HUES48 (cell line): ENCODE data around the gene ZFR.

Source experiments
- H3K27ac ChIP-seq: one replicate; pipeline ENCODE4 v1.7.0; 2013; ENCODE audit warnings: low read depth, low read length, inconsistent platforms
- H3K27me3 ChIP-seq: 2 replicates; pipeline ENCODE4 v1.6.1; 2013; ENCODE audit warnings: mild to moderate bottlenecking, low read length; ENCODE audit not compliant: control insufficient read depth, insufficient read depth
- H3K36me3 ChIP-seq: 2 replicates; pipeline ENCODE4 v1.6.1; 2013; ENCODE audit warnings: low read length; ENCODE audit not compliant: control insufficient read depth, insufficient read depth
- H3K4me1 ChIP-seq: 2 replicates; pipeline ENCODE4 v1.6.1; 2013; ENCODE audit warnings: mild to moderate bottlenecking, low read length; ENCODE audit not compliant: control insufficient read depth, insufficient read depth
- H3K4me3 ChIP-seq: 2 replicates; pipeline ENCODE4 v1.5.1; 2013; ENCODE audit warnings: mild to moderate bottlenecking, low read depth, low read length
- H3K9ac ChIP-seq: 2 replicates; pipeline ENCODE4 v1.6.1; 2013; ENCODE audit warnings: mild to moderate bottlenecking, low read depth, low read length, moderate library complexity
- H3K9me3 ChIP-seq: 2 replicates; pipeline ENCODE4 v1.6.1; 2013; ENCODE audit warnings: low read length; ENCODE audit not compliant: control insufficient read depth, insufficient read depth

ZFR gene

GRCh38 chr5:32358611-32359010, 85.9 kb downstream of the ZFR start:
- Histone ChIP-seq H3K4me3 (no peak overlapping the region), H3K4me1 (peaks cover 16% of the 10 kb centered on the region), H3K36me3 (peaks cover 57% of the 10 kb centered on the region)

DNA sequence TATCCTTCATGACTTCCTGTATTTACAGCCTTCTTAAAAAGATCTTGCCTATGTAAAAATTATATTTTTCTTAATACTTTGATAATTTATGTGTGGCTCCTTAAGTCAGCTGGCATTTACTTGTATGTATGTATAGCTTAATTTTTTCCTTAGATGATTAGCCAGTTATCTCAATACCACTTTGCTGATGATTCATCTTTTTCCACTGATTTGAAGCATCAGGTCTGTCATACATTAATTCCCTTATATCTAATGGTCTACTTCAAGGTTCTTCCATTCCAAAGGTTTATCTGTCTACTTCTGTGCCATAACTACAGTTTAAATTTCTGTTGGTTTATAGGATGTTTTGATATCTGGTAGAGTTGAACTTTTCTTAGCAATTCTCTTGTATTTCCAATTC, 86.9 kb downstream of the ZFR start:
- no peak overlapping the region for H3K9ac ChIP-seq
- H3K27me3 ChIP-seq = no peaks in the 10 kb centered on the region
- no peak overlapping the region for H3K27ac ChIP-seq
- peaks cover 50% of the 10 kb centered on the region for H3K36me3 ChIP-seq
- no peak overlapping the region for H3K4me3 ChIP-seq
- H3K9me3 ChIP-seq = no peaks in the 10 kb centered on the region
- peaks cover 16% of the 10 kb centered on the region for H3K4me1 ChIP-seq

More at GRCh38 chr5:32358611-32359010, 85.9 kb downstream of the ZFR start:
- H3K9ac ChIP-seq = peak overlapping the region; percentile 21; the same call in 1 of the 2 replicates
- peak overlapping the region; percentile 82 for H3K27ac ChIP-seq
- no peaks in the 10 kb centered on the region for H3K27me3 ChIP-seq
- H3K9me3 ChIP-seq = no peaks in the 10 kb centered on the region

- Histone ChIP-seq H3K9ac (no peak overlapping the region), H3K36me3 (peaks cover 39% of the 10 kb centered on the region), H3K4me3 (no peak overlapping the region), H3K27me3 (no peaks in the 10 kb centered on the region), H3K27ac (no peak overlapping the region), H3K4me1 (peaks cover 16% of the 10 kb centered on the region), H3K9me3 (no peaks in the 10 kb centered on the region)
These were observed 88.9 kb downstream of the ZFR start for GRCh38 chr5:32355686-32356085.

GRCh38 chr5:32353420-32353819, 91.1 kb downstream of the ZFR start:
- no peaks in the 10 kb centered on the region for H3K27me3 ChIP-seq
- no peak overlapping the region for H3K27ac ChIP-seq
- peaks cover 3% of the 10 kb centered on the region; the same call in 1 of the 2 replicates for H3K9me3 ChIP-seq
- no peaks in the 10 kb centered on the region for H3K4me1 ChIP-seq
- H3K4me3 ChIP-seq = no peak overlapping the region
- no peak overlapping the region for H3K9ac ChIP-seq
- peaks cover 39% of the 10 kb centered on the region for H3K36me3 ChIP-seq

- Histone ChIP-seq H3K4me3 (no peak overlapping the region), H3K36me3 (peaks cover 37% of the 10 kb centered on the region), H3K9ac (no peak overlapping the region), H3K9me3 (peaks cover 5% of the 10 kb centered on the region; the same call in 1 of the 2 replicates), H3K27ac (no peak overlapping the region), H3K4me1 (no peaks in the 10 kb centered on the region), H3K27me3 (no peaks in the 10 kb centered on the region)
These were observed 91.9 kb downstream of the ZFR start for GRCh38 chr5:32352685-32353084.

- H3K36me3 ChIP-seq = no peaks in the 10 kb centered on the region
- H3K9me3 ChIP-seq = peaks cover 22% of the 10 kb centered on the region
- H3K27me3 ChIP-seq = no peaks in the 10 kb centered on the region
- H3K9ac ChIP-seq = no peak overlapping the region
- peak overlapping the region; percentile 27; the same call in 1 of the 2 replicates for H3K4me3 ChIP-seq
- no peaks in the 10 kb centered on the region for H3K4me1 ChIP-seq
- no peak overlapping the region for H3K27ac ChIP-seq
These were observed 97.7 kb downstream of the ZFR start for GRCh38 chr5:32346869-32347268.

DNA sequence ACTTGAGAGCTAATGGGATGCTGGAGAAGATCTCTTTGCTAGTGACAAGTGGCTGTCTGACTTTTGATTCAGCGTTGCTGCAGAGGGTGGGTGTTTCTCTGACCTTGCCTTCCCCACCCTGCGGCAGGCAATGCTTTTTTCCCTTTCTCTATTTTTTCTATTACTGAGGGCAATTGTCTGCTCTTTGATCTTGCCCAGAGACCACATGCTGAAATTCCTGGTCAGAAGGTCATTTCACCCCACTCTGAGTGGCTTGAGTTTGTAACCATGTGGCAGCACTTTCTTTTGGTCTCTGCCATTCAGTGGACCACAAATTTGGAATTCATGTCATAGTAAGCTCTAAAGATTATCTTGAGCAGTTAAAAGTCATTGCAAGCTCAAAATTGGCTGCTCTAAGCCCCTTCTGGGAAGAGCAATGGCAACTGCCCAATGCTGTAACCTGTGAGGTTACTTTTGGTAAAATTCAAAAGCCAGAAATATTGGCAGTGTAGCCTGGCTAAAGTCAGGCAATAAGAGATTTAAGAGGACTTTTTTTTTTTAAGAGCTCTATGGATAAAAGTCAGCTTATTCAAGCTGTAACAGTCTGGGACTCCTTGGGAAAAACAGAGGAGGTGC, 101.4 kb downstream of the ZFR start:
- Histone ChIP-seq H3K27me3 (no peaks in the 10 kb centered on the region), H3K4me3 (no peak overlapping the region), H3K27ac (no peak overlapping the region), H3K4me1 (no peaks in the 10 kb centered on the region), H3K36me3 (no peaks in the 10 kb centered on the region), H3K9ac (no peak overlapping the region), H3K9me3 (peaks cover 50% of the 10 kb centered on the region)

GRCh38 chr5:32342656-32343055, 101.9 kb downstream of the ZFR start:
- no peaks in the 10 kb centered on the region for H3K36me3 ChIP-seq
- H3K4me1 ChIP-seq = no peaks in the 10 kb centered on the region
- no peaks in the 10 kb centered on the region for H3K27me3 ChIP-seq
- no peak overlapping the region for H3K9ac ChIP-seq
- H3K4me3 ChIP-seq = no peak overlapping the region
- H3K9me3 ChIP-seq = peaks cover 54% of the 10 kb centered on the region
- H3K27ac ChIP-seq = no peak overlapping the region

DNA sequence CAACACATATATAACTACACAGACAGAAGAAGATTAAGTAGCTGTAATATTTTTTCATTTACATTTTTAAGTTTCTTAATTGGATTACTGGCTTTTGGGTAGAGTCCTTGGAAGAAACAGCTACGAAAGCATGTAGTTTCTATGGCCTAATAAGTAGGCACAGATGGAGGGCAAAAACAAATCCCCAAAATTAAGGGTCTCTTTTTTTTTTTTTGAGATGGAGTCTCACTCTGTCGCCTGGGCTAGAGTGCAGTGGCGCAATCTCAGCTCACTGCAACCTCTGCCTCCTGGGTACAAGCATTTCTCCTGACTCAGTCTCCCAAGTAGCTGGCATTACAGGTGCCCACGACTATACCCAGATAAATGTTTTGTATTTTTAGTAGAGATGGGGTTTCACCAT, 104.7 kb downstream of the ZFR start:
- H3K9ac ChIP-seq = no peak overlapping the region
- H3K36me3 ChIP-seq = no peaks in the 10 kb centered on the region
- no peak overlapping the region for H3K27ac ChIP-seq
- H3K4me3 ChIP-seq = no peak overlapping the region
- no peaks in the 10 kb centered on the region for H3K27me3 ChIP-seq
- no peaks in the 10 kb centered on the region for H3K4me1 ChIP-seq
- H3K9me3 ChIP-seq = peaks cover 58% of the 10 kb centered on the region

DNA sequence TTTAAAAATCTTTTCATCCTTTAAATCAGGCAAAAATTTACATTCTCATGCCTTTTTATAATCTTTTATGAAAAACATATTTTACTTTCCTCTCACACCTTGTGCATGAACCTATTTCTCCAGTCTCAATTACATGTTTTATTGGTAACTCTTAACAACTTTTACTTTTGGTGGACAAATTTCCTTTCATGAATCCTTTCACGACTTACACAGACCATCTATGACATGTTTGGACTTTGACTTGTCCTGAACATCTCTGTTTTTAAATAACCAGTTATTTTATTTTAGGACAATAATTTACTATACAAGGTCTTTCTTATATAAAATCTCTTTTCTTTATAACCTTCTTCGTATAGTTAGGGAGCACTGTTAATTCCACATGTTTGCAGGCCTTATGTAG, 105.3 kb downstream of the ZFR start:
- no peaks in the 10 kb centered on the region for H3K4me1 ChIP-seq
- H3K36me3 ChIP-seq = no peaks in the 10 kb centered on the region
- H3K27me3 ChIP-seq = no peaks in the 10 kb centered on the region
- no peak overlapping the region for H3K27ac ChIP-seq
- H3K4me3 ChIP-seq = no peak overlapping the region
- H3K9me3 ChIP-seq = peaks cover 58% of the 10 kb centered on the region
- H3K9ac ChIP-seq = no peak overlapping the region

GRCh38 chr5:32332966-32333365, 111.6 kb downstream of the ZFR start:
- Histone ChIP-seq H3K27ac (no peak overlapping the region), H3K4me3 (no peak overlapping the region), H3K36me3 (no peaks in the 10 kb centered on the region), H3K27me3 (no peaks in the 10 kb centered on the region), H3K4me1 (no peaks in the 10 kb centered on the region), H3K9ac (no peak overlapping the region), H3K9me3 (peaks cover 16% of the 10 kb centered on the region)
